Coronary artery (tissue), 2 donors: ENCODE data around the gene DUSP22.

Source experiments
- DNase-seq: peaks from one replicate; pipeline ENCODE4 v3.0.0-alpha.2; 2017; ENCODE audit warnings: low spot score
- H3K27ac ChIP-seq, 2 donors: fragments of 200-600 bp; sonication (generic); one replicate each; pipeline ENCODE4 v1.5.1; 2016 to 2019
- H3K4me3 ChIP-seq: fragments of 200-600 bp; sonication (generic); 2 replicates; pipeline ENCODE4 v1.5.1; 2016; ENCODE audit warnings: mild to moderate bottlenecking, moderate library complexity
- TF ChIP-seq, protein P1 (sequence below): fragments of 200-600 bp; sonication (generic); IDR thresholded peaks from one replicate; pipeline ENCODE4 v1.5.1; 2019; ENCODE audit warnings: antibody characterized with exemption

DUSP22 gene

DNA sequence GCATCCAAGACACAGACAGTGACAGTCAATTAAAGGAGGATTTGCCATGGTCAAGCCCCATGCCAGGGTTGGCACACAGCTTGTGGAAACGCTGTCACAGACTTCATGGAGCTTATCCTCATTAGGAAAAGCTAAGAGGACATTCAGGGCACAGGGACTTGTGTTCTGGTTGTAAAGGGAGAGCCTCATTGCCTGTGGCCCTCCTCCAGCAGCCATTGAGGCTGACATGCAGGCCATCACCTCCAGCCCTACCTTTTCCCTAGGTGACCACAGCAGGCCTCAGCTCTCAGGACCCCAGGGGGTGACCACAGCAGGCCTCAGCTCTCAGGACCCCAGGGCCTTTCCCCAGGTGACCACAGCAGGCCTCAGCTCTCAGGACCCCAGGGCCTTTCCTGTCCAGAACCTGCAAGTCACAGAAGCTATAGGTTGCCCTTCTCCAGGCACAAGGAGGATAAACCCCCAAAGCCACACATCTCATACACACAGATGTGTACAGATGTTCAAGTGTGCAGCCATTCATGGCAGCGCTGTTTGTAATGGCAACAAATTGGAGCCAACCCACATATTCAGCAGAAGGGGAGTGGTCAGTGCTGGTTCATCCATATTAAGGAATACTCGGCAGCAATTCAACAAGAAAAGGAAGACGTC, 26.1 kb downstream of the DUSP22 start:
- TF ChIP-seq, protein P1, sequence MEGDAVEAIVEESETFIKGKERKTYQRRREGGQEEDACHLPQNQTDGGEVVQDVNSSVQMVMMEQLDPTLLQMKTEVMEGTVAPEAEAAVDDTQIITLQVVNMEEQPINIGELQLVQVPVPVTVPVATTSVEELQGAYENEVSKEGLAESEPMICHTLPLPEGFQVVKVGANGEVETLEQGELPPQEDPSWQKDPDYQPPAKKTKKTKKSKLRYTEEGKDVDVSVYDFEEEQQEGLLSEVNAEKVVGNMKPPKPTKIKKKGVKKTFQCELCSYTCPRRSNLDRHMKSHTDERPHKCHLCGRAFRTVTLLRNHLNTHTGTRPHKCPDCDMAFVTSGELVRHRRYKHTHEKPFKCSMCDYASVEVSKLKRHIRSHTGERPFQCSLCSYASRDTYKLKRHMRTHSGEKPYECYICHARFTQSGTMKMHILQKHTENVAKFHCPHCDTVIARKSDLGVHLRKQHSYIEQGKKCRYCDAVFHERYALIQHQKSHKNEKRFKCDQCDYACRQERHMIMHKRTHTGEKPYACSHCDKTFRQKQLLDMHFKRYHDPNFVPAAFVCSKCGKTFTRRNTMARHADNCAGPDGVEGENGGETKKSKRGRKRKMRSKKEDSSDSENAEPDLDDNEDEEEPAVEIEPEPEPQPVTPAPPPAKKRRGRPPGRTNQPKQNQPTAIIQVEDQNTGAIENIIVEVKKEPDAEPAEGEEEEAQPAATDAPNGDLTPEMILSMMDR, result no peak

DNA sequence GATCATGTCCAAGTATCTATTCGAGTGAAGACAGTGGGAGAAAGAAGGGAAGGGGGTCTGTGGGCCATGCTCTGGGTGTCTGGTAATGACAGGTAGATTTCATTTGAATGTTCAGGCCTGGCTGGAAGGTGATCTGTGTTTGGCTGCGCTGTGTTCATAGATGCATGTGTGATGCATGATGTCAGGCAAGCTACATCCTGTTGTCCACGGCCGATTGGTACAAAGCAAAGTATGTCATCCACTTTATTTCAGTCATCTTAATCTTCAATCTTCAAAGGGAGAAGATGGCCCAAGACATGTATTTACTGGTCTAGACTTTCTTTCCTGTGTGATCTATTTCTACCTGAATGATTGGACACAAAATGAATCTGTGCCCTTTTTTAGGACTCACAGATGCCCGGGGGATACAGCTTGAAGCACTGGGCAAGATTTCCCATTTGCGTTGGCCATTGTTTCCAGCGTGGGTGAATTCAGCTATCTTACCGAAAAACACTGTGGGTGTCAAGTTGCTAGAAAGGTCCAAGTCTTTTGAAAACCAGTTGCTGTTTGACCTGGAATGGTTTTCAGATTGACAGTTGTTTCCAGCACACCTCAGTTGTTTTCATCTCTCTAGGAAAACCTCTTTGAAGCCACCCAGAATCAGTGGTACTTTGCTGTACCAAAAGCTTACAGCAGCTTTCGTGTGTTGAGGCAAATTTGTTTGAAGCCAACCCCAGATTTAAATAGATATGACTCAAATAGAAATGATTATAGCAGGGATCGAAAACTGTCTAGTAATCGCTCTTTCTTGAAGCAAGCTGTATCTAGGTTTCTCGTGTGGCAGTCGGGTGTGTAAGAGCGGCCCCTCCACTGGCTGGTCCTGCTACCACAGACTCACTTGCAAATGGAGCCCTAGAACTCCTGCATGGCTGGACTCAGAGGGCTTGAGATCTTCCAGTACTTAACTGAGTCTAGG, 27.2 kb downstream of the DUSP22 start:
- H3K27ac ChIP-seq, result no peak overlapping the region
- no peak overlapping the region for H3K4me3 ChIP-seq
- TF ChIP-seq, protein P1, result no peak
- DNase-seq, result peak; percentile 64

More for the DNA sequence above, 26.1 kb downstream of the DUSP22 start:
- Histone ChIP-seq H3K4me3 (no peak overlapping the region), H3K27ac (no peak overlapping the region)
- DNase-seq, result peak; percentile 68

DNA sequence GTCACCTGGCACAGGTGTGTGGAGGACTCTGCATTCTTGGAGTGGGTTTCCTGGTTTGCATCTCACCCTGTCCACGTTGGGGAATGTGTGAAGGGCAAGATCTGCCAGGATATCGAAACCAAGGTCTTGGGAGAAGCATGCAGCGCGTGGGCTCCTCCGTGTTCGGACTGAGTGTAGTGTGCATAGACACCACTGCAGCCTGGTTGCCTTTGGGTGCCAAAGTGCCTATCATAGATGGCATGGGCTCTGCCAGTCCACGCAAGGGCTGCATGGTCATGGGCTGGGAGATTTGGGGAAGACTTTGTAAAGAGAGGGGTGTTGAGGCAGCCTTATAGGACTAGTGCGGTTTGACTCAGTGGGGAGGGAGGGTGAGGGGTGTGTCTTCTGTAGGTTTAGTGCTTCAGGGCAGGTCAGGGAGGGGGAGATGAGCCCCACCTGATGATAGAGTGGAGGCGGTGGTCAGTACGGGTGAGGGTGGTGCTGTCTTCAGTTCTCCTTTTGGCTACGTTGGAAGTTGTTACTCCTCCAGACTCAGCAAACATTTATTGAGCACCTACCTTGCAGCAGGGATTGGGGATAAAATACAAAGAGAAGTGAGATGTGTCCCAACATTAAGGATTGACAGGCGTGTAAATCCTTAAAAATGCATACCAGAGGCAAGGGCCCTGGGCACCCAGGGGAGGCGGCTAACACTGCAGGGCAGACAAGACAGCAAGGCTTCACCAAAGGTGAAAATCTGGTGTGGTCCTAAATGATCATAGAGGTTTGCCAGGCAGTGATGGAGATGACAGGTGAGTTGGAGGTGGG, 28.3 kb downstream of the DUSP22 start:
- peak; percentile 69 for DNase-seq
- TF ChIP-seq, protein P1, result no peak
- Histone ChIP-seq H3K4me3 (no peak overlapping the region), H3K27ac (no peak overlapping the region)

DNA sequence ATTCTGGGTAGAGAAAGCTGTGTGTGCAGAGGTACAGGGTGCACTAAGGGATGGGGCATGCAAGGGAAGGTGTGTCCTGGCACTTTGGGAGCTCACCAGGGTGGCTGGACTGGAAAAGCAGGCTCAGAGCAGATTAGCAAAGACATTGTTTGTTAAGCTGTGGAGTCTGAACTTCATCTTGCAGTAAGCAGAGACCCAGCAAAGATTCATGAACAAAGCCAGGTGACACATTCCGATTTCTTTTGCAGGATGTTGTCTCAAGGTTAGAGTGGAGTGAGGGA, 28.8 kb downstream of the DUSP22 start:
- TF ChIP-seq, protein P1, result no peak
- no peak overlapping the region for H3K4me3 ChIP-seq
- H3K27ac ChIP-seq, result no peak overlapping the region
- DNase-seq, result no peak

DNA sequence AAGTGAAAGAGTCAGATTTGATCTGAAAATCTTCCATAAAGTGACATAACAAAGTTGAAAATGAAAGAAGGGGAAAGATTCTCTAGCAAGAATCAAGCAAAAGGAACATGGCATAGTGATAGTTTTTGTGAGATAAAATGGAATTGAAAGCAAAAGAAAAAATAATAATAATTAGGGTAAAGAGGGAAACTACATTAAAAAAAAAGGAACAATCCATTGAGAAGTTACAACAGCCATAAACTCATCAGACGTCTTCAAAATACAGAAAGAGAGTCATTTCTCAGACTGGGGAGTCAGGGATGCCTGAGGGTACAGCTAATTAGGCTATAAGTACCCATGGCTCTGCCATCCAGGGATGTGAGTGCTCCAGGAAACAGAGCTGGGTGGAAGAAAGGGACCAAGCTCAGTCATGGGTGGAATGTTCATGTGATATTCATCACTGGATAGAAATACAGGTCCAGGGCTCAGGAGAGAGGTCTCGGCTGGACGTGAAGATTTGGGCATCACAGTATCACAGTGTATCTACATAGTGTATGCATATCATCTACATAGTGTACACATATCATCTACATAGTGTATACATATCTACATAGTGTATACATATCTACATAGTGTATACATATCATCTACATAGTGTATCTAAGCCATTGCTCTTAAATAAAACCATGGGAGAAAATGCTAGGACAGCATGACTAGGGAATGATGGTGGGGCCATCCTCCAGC, 29.4 kb downstream of the DUSP22 start:
- Histone ChIP-seq H3K4me3 (no peak overlapping the region), H3K27ac (no peak overlapping the region)
- DNase-seq, result peak; percentile 41
- TF ChIP-seq, protein P1, result no peak

DNA sequence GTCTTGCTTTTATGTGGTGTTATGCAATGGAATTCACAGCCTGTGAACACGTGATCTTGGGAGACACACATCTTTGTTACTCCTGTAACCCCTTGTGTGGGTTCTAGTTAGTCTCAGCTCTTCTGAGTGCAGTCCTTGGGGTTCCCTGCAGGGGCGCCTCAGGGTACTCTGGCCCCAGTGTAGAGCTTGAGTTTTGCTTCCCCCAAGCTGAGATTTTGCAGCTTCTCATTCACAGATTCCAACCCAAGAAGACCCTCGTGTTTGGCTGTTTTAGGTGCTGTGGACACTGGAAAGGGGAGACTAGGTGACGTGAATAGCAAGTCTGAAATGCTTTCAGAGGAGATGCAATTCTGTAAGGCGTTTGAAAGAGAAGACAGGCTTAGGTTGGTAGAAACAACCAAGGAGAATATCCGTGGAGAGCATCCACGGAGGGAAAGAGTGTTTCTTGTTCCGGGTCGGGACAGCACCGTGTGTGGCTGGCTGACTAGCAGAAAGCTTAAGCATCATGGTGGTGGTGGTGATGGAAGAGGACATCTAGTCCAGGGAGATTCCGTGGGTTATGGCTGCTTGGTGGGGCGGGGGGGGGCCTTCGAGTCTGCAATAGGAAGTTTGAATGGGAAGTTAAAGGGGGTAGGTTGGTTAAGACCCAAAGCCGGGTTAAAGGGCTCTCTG, 30.1 kb downstream of the DUSP22 start:
- TF ChIP-seq, protein P1, result no peak
- no peak overlapping the region for H3K4me3 ChIP-seq

More for the DNA sequence above, 30.1 kb downstream of the DUSP22 start:
- peak; percentile 68 for DNase-seq
- no peak overlapping the region for H3K27ac ChIP-seq
